ENCODE data around the gene KDM2B. TPM values are rescaled to one million over a fixed set of nuclear protein-coding genes. Genes with fewer than 3 reads are reported as not detected.
A peak's percentile ranks its signal among the peaks of the same experiment; 100 is the strongest.

Gene KDM2B
- total and polyA plus RNA-seq, 2 of the 8 experiments (the other 6 are each of a cell fraction or from before 2014, with no cell fraction given), result 111 to 162 TPM

- H3K14ac ChIP-seq (ENCODE audit: insufficient read length), result no peak overlapping the region
- no peak overlapping the region for H3K18ac ChIP-seq (ENCODE audit: extremely low read depth, low read length)
- peaks cover 6 to 74% of the 10 kb centered on the region in 2 experiments; a peak in 3 of 4 replicates for H3K79me2 ChIP-seq (ENCODE audit: control insufficient read depth in 1 of 2, insufficient read depth in 2 of 2, low read length in 2 of 2)
- no peaks in the 10 kb centered on the region for H3K9me3 ChIP-seq (ENCODE audit: insufficient read depth in 2 of 2, low read depth in 1 of 2, low read length in 1 of 2)
- TF ChIP-seq POLR2AphosphoS5 (IDR thresholded peaks at IDR 0.05; ENCODE audit: low read depth, low read length), result peak; percentile 14
- no peak for TF ChIP-seq KDM4A (IDR thresholded peaks at IDR 0.05; ENCODE audit: low read depth, low read length, severe bottlenecking)
- no peaks in the 10 kb centered on the region for H3K27me3 ChIP-seq (replicated peaks in 1 of 4; ENCODE audit: control insufficient read depth in 3 of 4, extremely low read depth in 1 of 4, insufficient read depth in 3 of 4, low read length in 3 of 4)
- H2BK12ac ChIP-seq (ENCODE audit: low read depth, low read length), result no peak overlapping the region
- H3K4me1 ChIP-seq (replicated peaks in 1 of 4; ENCODE audit: control insufficient read depth in 3 of 4, insufficient read depth in 4 of 4, low read length in 3 of 4), result no peaks in the 10 kb centered on the region
- no peaks in the 10 kb centered on the region for H3K23me2 ChIP-seq (ENCODE audit: low read depth, low read length)
- POLR2A ChIA-PET (ENCODE audit: partially characterized antibody), result interaction anchor here (0.9 to 40.9 kb wide), 5 partner anchors 2 to 72 kb away, joined by 3 to 793 read pairs (median 374); partner anchors contain the start of genes KDM2B and ORAI1
- H4K20me1 ChIP-seq (replicated peaks in 1 of 2; ENCODE audit: control insufficient read depth in 1 of 2, insufficient read depth in 2 of 2, low read length in 2 of 2), result peaks cover 5 to 7% of the 10 kb centered on the region in 2 experiments
- no peak overlapping the region for H3K23ac ChIP-seq (ENCODE audit: insufficient read length)
- H3K4me2 ChIP-seq (ENCODE audit: insufficient read depth in 1 of 2, low read depth in 2 of 2, low read length in 2 of 2), result no peak overlapping the region
- no peak overlapping the region for H4K8ac ChIP-seq (ENCODE audit: extremely low read depth, insufficient read depth, low read length)
- CTCF ChIA-PET (ENCODE audit: partially characterized antibody), result interaction anchor here (0.7 to 4.7 kb wide), 6 partner anchors 13 to 118 kb away, joined by 3 to 17 read pairs (median 4); no protein-coding TSS in a partner anchor
- 95% methylated on average over 12 of the region's 13 CpGs; no CpG with 5 or more reads in 1 of the 2 experiments for WGBS, 2 experiments (ENCODE audit: extremely low coverage in 1 of 2, insufficient coverage in 1 of 2, insufficient read length in 1 of 2, insufficient replicate concordance in 2 of 2, low coverage in 1 of 2, low lambda C conversion rate in 2 of 2, missing lambda C conversion rate in 1 of 2)
- DNase-seq (ENCODE audit: low read depth in 1 of 2, low spot score in 2 of 2) (no peak), FAIRE-seq (no peak)
- H2BK120ac ChIP-seq (replicated peaks; ENCODE audit: low read depth, low read length), result no peak overlapping the region
- no peak overlapping the region for H2BK20ac ChIP-seq (ENCODE audit: low read length)
- no peak overlapping the region for H2BK15ac ChIP-seq (ENCODE audit: low read length)
- H3K4me3 ChIP-seq (ENCODE audit: extremely low read depth in 1 of 4, insufficient read depth in 2 of 4, low read depth in 3 of 4, low read length in 4 of 4), result no peak overlapping the region
- no peak overlapping the region for H4K5ac ChIP-seq (ENCODE audit: insufficient read length, low read depth, low read length)
- H2BK5ac ChIP-seq (ENCODE audit: low read depth, low read length), result peak overlapping the region; percentile 83
- H2AK5ac ChIP-seq (ENCODE audit: low read depth, low read length), result no peak overlapping the region
- H4K91ac ChIP-seq (replicated peaks; ENCODE audit: insufficient read length, low read length), result no peak overlapping the region
- H3K56ac ChIP-seq (replicated peaks; ENCODE audit: insufficient read length, low read depth, low read length), result no peak overlapping the region
- peaks cover 16 to 68% (median 26%) of the 10 kb centered on the region in 4 experiments for H3K36me3 ChIP-seq (ENCODE audit: control insufficient read depth in 2 of 4, insufficient read depth in 4 of 4, low read length in 3 of 4)
- H3K9ac ChIP-seq (replicated peaks in 1 of 4; ENCODE audit: extremely low read depth in 1 of 4, low read depth in 3 of 4, low read length in 3 of 4), result no peak overlapping the region
- no peak overlapping the region for H2AFZ ChIP-seq (ENCODE audit: low read length)
- H3K4ac ChIP-seq (replicated peaks; ENCODE audit: insufficient read length, low read depth, low read length), result no peak overlapping the region
- H3K79me1 ChIP-seq (ENCODE audit: low read depth, low read length), result peaks cover 7% of the 10 kb centered on the region
- no peak overlapping the region for H3K27ac ChIP-seq (ENCODE audit: low read depth, low read length)
Observed at GRCh38 chr12:121568971-121569751, 11.7 kb downstream of the KDM2B start.
